IMR-90 (cell line): Measurements from ENCODE around the gene ABO. TPM values are rescaled to one million over a fixed set of nuclear protein-coding genes. Genes with fewer than 3 reads are reported as not detected.
"Not testable (repeated sequence)": the region's sequence is repeated elsewhere in the genome, so short reads cannot be mapped to it uniquely, and the experiment has no call there.

Experiments
- ATAC-seq: fragments of 200-7000 bp; cut with Tn5 transposase; 2 replicates; pipeline ENCODE4 v1.9.1; 2020; ENCODE audit warnings: low read depth, mild to moderate bottlenecking, moderate library complexity
- BruUV-seq: library from RNA; stranded (reverse); fragments of 400-500 nt; replicated peaks from 2 replicates; lab custom pipeline; 2021; lab: Mats Ljungman, UMichigan
- CTCF ChIA-PET: fragments of 300-600 bp; formaldehyde crosslinking; extraction: SDS; loops from one replicate; lab custom pipeline; 2021; ENCODE audit warnings: antibody characterized with exemption; lab: Yijun Ruan, JAX
- POLR2A ChIA-PET: fragments of 300-600 bp; sonication (Branson Sonifier 250); formaldehyde crosslinking; loops from one replicate; lab custom pipeline; 2022; ENCODE audit warnings: antibody characterized with exemption; ENCODE audit not compliant: unreplicated experiment; lab: Charles Lee
- DNase-seq: peaks from one replicate; pipeline ENCODE4 v3.0.0; 2013
- H2AFZ ChIP-seq: replicated peaks from 2 replicates; pipeline ENCODE3; 2013; ENCODE audit warnings: low read length, mild to moderate bottlenecking; ENCODE audit not compliant: poor library complexity
- H2AK5ac ChIP-seq: 2 replicates; pipeline ENCODE4 v1.6.1; 2013; ENCODE audit warnings: low read depth, low read length, inconsistent platforms
- H2AK9ac ChIP-seq: replicated peaks from 2 replicates; pipeline ENCODE3; 2013; ENCODE audit warnings: mild to moderate bottlenecking, low read depth, low read length, moderate library complexity; ENCODE audit not compliant: poor library complexity
- H2BK120ac ChIP-seq: 2 replicates; pipeline ENCODE4 v1.6.1; 2013; ENCODE audit warnings: low read depth, low read length, inconsistent platforms
- H2BK15ac ChIP-seq: 3 replicates; pipeline ENCODE4 v1.6.1; 2013; ENCODE audit warnings: low read depth, low read length, inconsistent platforms
- H2BK20ac ChIP-seq: 2 replicates; pipeline ENCODE4 v1.6.1; 2013; ENCODE audit warnings: low read depth, mild to moderate bottlenecking, inconsistent platforms, low read length, moderate library complexity
- H2BK5ac ChIP-seq: 2 replicates; pipeline ENCODE4 v1.6.1; 2013; ENCODE audit warnings: mild to moderate bottlenecking, low read depth, low read length, inconsistent platforms; ENCODE audit not compliant: poor library complexity, severe bottlenecking
- H3K14ac ChIP-seq: replicated peaks from 2 replicates; pipeline ENCODE4 v1.6.1; 2013; ENCODE audit warnings: low read depth, low read length, inconsistent platforms
- H3K18ac ChIP-seq: 2 replicates; pipeline ENCODE4 v1.6.1; 2013; ENCODE audit warnings: low read depth, low read length, control low read depth
- H3K23ac ChIP-seq: 2 replicates; pipeline ENCODE4 v1.6.1; 2013; ENCODE audit warnings: low read depth, low read length, inconsistent platforms
- H3K27ac ChIP-seq: 2 replicates; pipeline ENCODE4 v1.5.1; 2013; ENCODE audit warnings: mild to moderate bottlenecking, control low read depth, low read length; ENCODE audit not compliant: insufficient read depth
- H3K27me3 ChIP-seq: 2 replicates; pipeline ENCODE4 v1.6.1; 2013; ENCODE audit warnings: low read length; ENCODE audit not compliant: control insufficient read depth, insufficient read depth
- H3K36me3 ChIP-seq: 2 replicates; pipeline ENCODE4 v1.6.1; 2013; ENCODE audit warnings: low read length, mixed read lengths; ENCODE audit not compliant: control insufficient read depth, insufficient read depth
- H3K4ac ChIP-seq: 2 replicates; pipeline ENCODE4 v1.6.1; 2013; ENCODE audit warnings: low read depth, low read length, inconsistent platforms
- H3K4me1 ChIP-seq: 2 replicates; pipeline ENCODE4 v1.6.1; 2013; ENCODE audit warnings: low read length, mixed read lengths; ENCODE audit not compliant: control insufficient read depth, insufficient read depth
- H3K4me2 ChIP-seq: 2 replicates; pipeline ENCODE4 v1.6.1; 2013; ENCODE audit warnings: low read depth, mild to moderate bottlenecking, control low read depth, low read length, moderate library complexity
- H3K4me3 ChIP-seq: 2 replicates; pipeline ENCODE4 v1.5.1; 2013; ENCODE audit warnings: low read depth, mild to moderate bottlenecking, control low read depth, low read length, moderate library complexity; ENCODE audit not compliant: insufficient read depth
- H3K56ac ChIP-seq: 2 replicates; pipeline ENCODE4 v1.6.1; 2013; ENCODE audit warnings: low read length, inconsistent platforms; ENCODE audit not compliant: insufficient read depth; ENCODE audit errors: extremely low read depth
- H3K79me1 ChIP-seq, 2 experiments: 2 replicates each; pipeline ENCODE4 v1.6.1; 2013; ENCODE audit warnings: low read length in 2 of 2, inconsistent platforms in 1 of 2, low read depth in 1 of 2
- H3K9ac ChIP-seq: 2 replicates; pipeline ENCODE4 v1.6.1; 2013; ENCODE audit warnings: low read depth, low read length, control low read depth
- H3K9me1 ChIP-seq: 2 replicates; pipeline ENCODE4 v1.6.1; 2013; ENCODE audit warnings: low read length, inconsistent platforms; ENCODE audit not compliant: insufficient read depth
- H3K9me3 ChIP-seq: 2 replicates; pipeline ENCODE4 v1.6.1; 2013; ENCODE audit warnings: low read length; ENCODE audit not compliant: control insufficient read depth, insufficient read depth
- H4K20me1 ChIP-seq: 2 replicates; pipeline ENCODE4 v1.6.1; 2013; ENCODE audit warnings: low read length, inconsistent platforms; ENCODE audit not compliant: insufficient read depth
- H4K5ac ChIP-seq: 2 replicates; pipeline ENCODE4 v1.6.1; 2013; ENCODE audit warnings: mild to moderate bottlenecking, low read depth, low read length, control low read depth
- H4K8ac ChIP-seq, 2 experiments: 2 replicates each; pipeline ENCODE4 v1.6.1; 2013; ENCODE audit warnings: low read depth in 2 of 2, low read length in 2 of 2, control low read depth in 1 of 2, inconsistent platforms in 1 of 2
- H4K91ac ChIP-seq: 2 replicates; pipeline ENCODE4 v1.6.1; 2013; ENCODE audit warnings: low read depth, low read length, inconsistent platforms; ENCODE audit not compliant: insufficient read depth
- WGBS, 2 experiments: methylation state at CpG; one replicate each; pipeline versions ENCODE4 v1.1.5 to v1.1.7; 2013; ENCODE audit warnings: missing lambda C conversion rate in 2 of 2; ENCODE audit not compliant: insufficient read length in 1 of 2; ENCODE audit errors: extremely low coverage in 2 of 2; 5-methylcytosine and 5-hydroxymethylcytosine counted together
- dilution Hi-C: fragments of 300-500 bp; cut with HindIII; formaldehyde crosslinking; loops from one replicate; pipeline ENCODE4 v1.14.3; 2018; ENCODE audit warnings: low sequenced_read_pairs; ENCODE audit not compliant: unreplicated experiment
- in situ Hi-C: fragments of 300-500 bp; cut with MboI; formaldehyde crosslinking; loops from 3 replicates; pipeline ENCODE4 v1.14.3; 2019; ENCODE audit warnings: low sequenced_read_pairs, inconsistent platforms, mixed read lengths
- intact Hi-C: fragments of 100-400 bp; cut with micrococcal nuclease; formaldehyde crosslinking; loops from 2 replicates; pipeline ENCODE4 v1.10.0; 2022
- polyA plus RNA-seq, 3 experiments: library from polyadenylated mRNA; depleted of rRNA; stranded (reverse); fragments of >200 nt; gene quantifications; 2 replicates each; pipeline ENCODE4 v1.2.3, GENCODE V29; 2012; ENCODE audit warnings: low replicate concordance in 1 of 3
- total RNA-seq: library from RNA; depleted of rRNA; stranded (reverse); fragments of >200 nt; gene quantifications from 2 replicates; pipeline ENCODE4 v1.2.3, GENCODE V29; 2012

Gene ABO
- total and polyA plus RNA-seq, 2 of the 4 experiments (the other 2 are of a cell fraction): not detected

- WGBS, 2 experiments: no CpG with 5 or more reads among the region's 18 CpGs
- intact Hi-C loops, in situ Hi-C loops: not testable (repeated sequence)
These were observed 66.1 kb downstream of the ABO start, which contains the start of gene OBP2B for GRCh38 chr9:133208880-133209300. OBP2B (minus strand) TSS chr9:133209250; CDS start chr9:133209199, 51 bp downstream.

DNA sequence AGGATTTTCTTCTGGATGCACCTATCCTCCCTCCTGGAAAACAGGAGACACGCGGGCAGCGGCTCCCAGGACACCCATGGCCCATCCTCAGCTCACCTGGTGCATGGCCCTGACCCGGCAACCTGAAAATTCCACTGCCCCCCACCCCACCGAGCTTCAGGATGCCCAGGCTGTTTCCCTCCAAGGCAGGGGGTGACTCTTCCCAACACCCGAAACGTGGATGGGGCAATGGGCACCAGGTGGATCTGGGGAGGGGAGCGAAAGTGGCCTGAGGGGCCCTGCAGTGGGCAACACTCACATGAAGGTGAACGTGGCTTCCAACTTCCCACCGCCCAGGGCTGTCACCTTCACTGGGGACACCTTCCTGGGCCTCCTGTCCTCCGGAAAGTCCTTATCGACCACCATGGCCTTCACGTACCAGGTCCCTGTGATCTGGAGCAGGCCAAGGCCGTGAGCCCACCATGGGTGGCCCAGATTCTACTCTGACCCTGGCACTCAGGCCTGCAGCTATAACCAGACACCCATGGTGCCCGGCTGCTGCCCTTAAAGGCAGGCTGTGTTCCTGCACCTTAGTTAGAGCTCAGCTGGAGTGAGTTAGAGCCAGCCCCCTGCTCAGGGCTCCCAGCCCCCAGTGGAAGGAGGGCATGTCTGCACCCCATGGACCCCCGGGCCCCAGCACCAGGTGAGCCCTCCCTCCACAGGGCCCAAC is 66.7 kb downstream of the ABO start:
- CTCF ChIA-PET, DNase-seq, H3K79me1 ChIP-seq, H2AK9ac ChIP-seq, H3K18ac ChIP-seq, H3K9me3 ChIP-seq, H2AK5ac ChIP-seq, H3K36me3 ChIP-seq, H4K8ac ChIP-seq, H3K27ac ChIP-seq, H2BK15ac ChIP-seq, ATAC-seq, H3K4me2 ChIP-seq, H3K4me1 ChIP-seq, H4K91ac ChIP-seq, H4K5ac ChIP-seq, H2BK5ac ChIP-seq, H3K9me1 ChIP-seq, intact Hi-C loops, H2AFZ ChIP-seq, H4K20me1 ChIP-seq, H2BK20ac ChIP-seq, dilution Hi-C loops, H3K14ac ChIP-seq, BruUV-seq, H2BK120ac ChIP-seq, H3K23ac ChIP-seq, in situ Hi-C loops, H3K9ac ChIP-seq, H3K4me3 ChIP-seq, H3K56ac ChIP-seq, H3K4ac ChIP-seq, POLR2A ChIA-PET: not testable (repeated sequence)
- WGBS, 2 experiments: no CpG with 5 or more reads among the region's 16 CpGs
- H3K27me3 ChIP-seq: peaks cover 26% of the 10 kb centered on the region

More at GRCh38 chr9:133208880-133209300, 66.1 kb downstream of the ABO start, which contains the start of gene OBP2B:
- peaks cover 21% of the 10 kb centered on the region for H3K27me3 ChIP-seq
- H3K36me3 ChIP-seq, H2BK5ac ChIP-seq, H3K14ac ChIP-seq, H3K9ac ChIP-seq, BruUV-seq, H2AFZ ChIP-seq, H3K79me1 ChIP-seq, H4K91ac ChIP-seq, H3K23ac ChIP-seq, H2BK15ac ChIP-seq, H3K4ac ChIP-seq, H3K56ac ChIP-seq, H3K9me3 ChIP-seq, H4K8ac ChIP-seq, H3K4me1 ChIP-seq, H2BK20ac ChIP-seq, POLR2A ChIA-PET, H2BK120ac ChIP-seq, H3K27ac ChIP-seq, H2AK9ac ChIP-seq, H3K4me2 ChIP-seq, H2AK5ac ChIP-seq, DNase-seq, H3K18ac ChIP-seq, H3K9me1 ChIP-seq, H3K4me3 ChIP-seq, dilution Hi-C loops, H4K5ac ChIP-seq, ATAC-seq, CTCF ChIA-PET, H4K20me1 ChIP-seq: not testable (repeated sequence)
